Cardiac muscle cell (in vitro differentiated cells and primary cell): ENCODE measurements around the gene CPZ. TPM values are rescaled to one million over a fixed set of nuclear protein-coding genes. Genes with fewer than 3 reads are reported as not detected.
"Not testable (repeated sequence)": the region's sequence is repeated elsewhere in the genome, so short reads cannot be mapped to it uniquely, and the experiment has no call there.

Source experiments
- DNase-seq, 2 donors: peaks; one replicate each; pipeline versions ENCODE4 v3.0.0 to v3.0.0-alpha.2; 2010 to 2017; ENCODE audit warnings: low read depth in 1 of 2, low spot score in 1 of 2
- H3K27ac ChIP-seq: fragments of 200-600 bp; sonication (generic); 2 replicates; pipeline ENCODE4 v1.5.1; 2016
- H3K27me3 ChIP-seq: fragments of 200-600 bp; sonication (generic); 2 replicates; pipeline ENCODE4 v1.6.0; 2016; ENCODE audit warnings: control low read depth
- H3K36me3 ChIP-seq: fragments of 200-600 bp; sonication (generic); 2 replicates; pipeline ENCODE4 v1.5.1; 2016; ENCODE audit warnings: control low read depth
- H3K4me1 ChIP-seq: fragments of 200-600 bp; sonication (generic); 2 replicates; pipeline ENCODE4 v1.8.1; 2017; ENCODE audit warnings: low read depth, mild to moderate bottlenecking, mixed run types
- H3K4me3 ChIP-seq: fragments of 200-600 bp; sonication (generic); 2 replicates; pipeline ENCODE4 v1.5.1; 2016; ENCODE audit warnings: mild to moderate bottlenecking
- H3K9me3 ChIP-seq: fragments of 200-600 bp; sonication (generic); 2 replicates; pipeline ENCODE4 v1.5.1; 2017; ENCODE audit warnings: low read depth, mild to moderate bottlenecking, control low read depth
- polyA plus RNA-seq: library from polyadenylated mRNA; unstranded; fragments of >200 nt; fragmentation: Nextera tagmentation; extraction: Ambion mirVana; gene quantifications from 2 replicates; pipeline ENCODE4 v1.2.1, GENCODE V29; 2016
- total RNA-seq: library from RNA; depleted of rRNA; stranded (reverse); fragments of >200 nt; gene quantifications from 2 replicates; pipeline ENCODE4 v1.2.3, GENCODE V29; 2016
- TF ChIP-seq, protein P1 (sequence below): IDR thresholded peaks from 2 replicates; pipeline ENCODE4 v1.5.1; 2012; ENCODE audit warnings: low read depth, mild to moderate bottlenecking, low read length

Gene CPZ
- total and polyA plus RNA-seq, 2 experiments from 2014 or later, result 4.7 to 12.0 TPM

- H3K4me3 ChIP-seq, H3K27ac ChIP-seq, H3K9me3 ChIP-seq, H3K36me3 ChIP-seq, DNase-seq, H3K4me1 ChIP-seq: not testable (repeated sequence)
- H3K27me3 ChIP-seq, result peaks cover 14% of the 10 kb centered on the region
These were observed 43.5 kb downstream of the CPZ start for GRCh38 chr4:8635897-8636554.

DNA sequence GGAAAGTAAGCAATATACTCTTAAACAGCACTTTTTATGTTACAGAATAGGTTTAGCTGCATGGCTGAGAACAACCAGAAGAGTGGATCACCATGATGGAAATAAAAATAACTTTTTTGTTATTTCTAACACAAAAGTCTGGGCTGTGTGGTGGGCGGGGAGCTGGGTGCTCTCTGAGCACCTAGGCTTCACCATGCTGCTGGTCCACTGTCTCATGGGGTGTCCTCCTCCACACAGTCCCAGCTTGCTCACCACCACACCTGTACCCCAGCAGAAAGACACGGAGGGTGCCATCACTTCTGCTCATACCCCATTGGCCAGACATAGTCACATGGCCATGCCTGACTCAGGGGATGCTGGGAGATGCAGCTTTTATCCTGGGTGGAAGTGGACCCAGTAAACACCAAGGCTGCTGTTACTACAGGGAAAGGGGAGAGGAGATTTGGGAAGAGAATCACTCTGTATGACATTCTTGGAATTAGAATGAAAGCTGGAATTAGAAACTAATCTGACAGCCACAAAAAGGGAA is 45.0 kb downstream of the CPZ start:
- H3K27ac ChIP-seq, result no peak overlapping the region
- no peaks in the 10 kb centered on the region for H3K4me1 ChIP-seq
- H3K4me3 ChIP-seq, result no peak overlapping the region
- DNase-seq, result no peak
- H3K36me3 ChIP-seq, result no peaks in the 10 kb centered on the region
- H3K27me3 ChIP-seq, result peaks cover 14% of the 10 kb centered on the region
- no peaks in the 10 kb centered on the region for H3K9me3 ChIP-seq
- TF ChIP-seq, protein P1, sequence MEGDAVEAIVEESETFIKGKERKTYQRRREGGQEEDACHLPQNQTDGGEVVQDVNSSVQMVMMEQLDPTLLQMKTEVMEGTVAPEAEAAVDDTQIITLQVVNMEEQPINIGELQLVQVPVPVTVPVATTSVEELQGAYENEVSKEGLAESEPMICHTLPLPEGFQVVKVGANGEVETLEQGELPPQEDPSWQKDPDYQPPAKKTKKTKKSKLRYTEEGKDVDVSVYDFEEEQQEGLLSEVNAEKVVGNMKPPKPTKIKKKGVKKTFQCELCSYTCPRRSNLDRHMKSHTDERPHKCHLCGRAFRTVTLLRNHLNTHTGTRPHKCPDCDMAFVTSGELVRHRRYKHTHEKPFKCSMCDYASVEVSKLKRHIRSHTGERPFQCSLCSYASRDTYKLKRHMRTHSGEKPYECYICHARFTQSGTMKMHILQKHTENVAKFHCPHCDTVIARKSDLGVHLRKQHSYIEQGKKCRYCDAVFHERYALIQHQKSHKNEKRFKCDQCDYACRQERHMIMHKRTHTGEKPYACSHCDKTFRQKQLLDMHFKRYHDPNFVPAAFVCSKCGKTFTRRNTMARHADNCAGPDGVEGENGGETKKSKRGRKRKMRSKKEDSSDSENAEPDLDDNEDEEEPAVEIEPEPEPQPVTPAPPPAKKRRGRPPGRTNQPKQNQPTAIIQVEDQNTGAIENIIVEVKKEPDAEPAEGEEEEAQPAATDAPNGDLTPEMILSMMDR, result no peak

DNA sequence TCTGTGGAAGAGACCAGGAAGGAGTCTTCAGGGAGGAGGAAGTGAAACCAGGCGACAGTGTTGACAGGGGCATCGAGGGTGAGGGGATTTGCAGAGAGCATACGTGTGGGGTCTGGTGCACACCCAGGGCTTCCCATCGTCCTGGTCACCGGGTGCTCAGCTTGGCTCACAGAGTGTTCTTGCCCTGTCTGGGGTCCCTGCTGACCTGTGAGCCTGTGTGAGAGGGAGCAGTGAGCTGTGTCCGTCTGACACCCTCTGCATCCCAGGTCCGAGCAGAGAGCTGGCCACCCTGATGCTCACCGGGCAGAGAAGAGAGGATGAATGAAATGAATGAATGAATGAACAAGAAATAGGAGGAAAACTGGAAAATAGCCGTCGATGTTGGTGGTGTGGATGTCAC is 46.5 kb downstream of the CPZ start:
- Histone ChIP-seq H3K4me1 (no peaks in the 10 kb centered on the region), H3K27ac (no peak overlapping the region), H3K36me3 (no peaks in the 10 kb centered on the region), H3K27me3 (peaks cover 14% of the 10 kb centered on the region), H3K9me3 (no peaks in the 10 kb centered on the region), H3K4me3 (no peak overlapping the region)
- TF ChIP-seq, protein P1, result no peak
- no peak for DNase-seq

DNA sequence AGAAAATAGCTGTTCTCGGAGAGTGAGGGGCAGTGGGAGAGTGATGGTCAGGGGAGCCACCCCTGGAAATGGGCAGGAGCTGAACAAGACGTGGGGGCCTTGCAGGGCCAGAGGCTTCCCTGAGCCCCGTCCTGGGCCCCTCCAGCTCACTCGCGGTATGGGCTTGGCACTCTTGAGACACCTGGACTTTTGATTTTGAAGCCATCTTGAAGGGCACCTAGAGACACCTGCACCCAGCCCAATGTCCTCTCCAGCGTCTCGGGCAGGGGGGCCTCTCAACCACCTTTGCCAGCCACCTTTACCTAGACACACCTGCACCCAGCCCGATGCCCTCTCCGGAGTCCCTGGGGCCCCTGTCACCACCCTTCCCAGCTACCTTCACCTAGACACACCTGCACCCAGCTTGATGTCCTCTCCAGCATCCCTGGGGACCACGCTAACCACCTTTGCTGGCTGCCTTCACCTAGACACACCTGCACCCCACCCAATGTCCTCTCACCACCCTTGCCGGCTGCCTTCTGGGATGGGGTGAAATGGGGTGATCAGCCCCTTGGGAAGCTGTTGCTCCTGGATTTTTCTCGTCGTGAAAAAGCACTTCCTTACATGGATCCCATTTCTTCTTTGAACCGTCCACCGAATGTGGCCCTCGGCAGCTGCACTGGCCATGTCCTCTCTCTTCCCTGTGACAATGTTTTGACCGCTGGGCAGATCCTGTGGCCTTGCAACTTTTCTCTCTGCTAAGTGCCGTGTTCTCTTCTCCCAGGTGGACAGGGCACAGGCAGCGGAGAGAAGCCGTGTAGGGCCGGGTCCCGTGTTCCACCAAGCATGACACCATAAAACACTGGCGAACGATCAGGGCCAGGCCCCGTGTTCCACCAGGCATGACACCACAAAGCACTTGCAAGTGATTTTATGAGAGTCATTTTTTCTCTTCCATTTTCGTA is 47.5 kb downstream of the CPZ start:
- Histone ChIP-seq H3K9me3 (no peaks in the 10 kb centered on the region), H3K27ac (no peak overlapping the region), H3K4me1 (no peaks in the 10 kb centered on the region), H3K27me3 (peaks cover 14% of the 10 kb centered on the region), H3K36me3 (no peaks in the 10 kb centered on the region), H3K4me3 (no peak overlapping the region)
- DNase-seq, result no peak
- TF ChIP-seq, protein P1, result no peak

DNA sequence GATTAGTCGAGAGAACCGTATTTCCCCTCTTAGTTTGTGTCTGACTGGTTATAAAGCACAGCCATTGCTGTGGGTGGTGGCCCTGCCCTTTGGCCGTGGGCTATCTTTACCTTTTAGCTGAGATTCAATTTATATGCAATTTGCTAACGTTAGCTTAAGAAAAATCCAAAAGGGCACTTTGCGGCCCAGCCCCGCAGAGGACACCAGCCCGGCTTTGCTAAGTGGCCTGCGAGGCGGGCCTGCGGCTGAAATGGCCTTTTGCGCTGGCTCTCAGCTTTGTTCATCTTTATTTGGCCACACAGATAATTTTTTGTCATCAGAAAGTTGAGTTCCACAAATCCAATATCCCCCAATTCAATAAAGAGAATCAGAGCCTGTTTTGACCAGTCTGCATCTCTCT is 48.3 kb downstream of the CPZ start:
- DNase-seq, result no peak
- no peaks in the 10 kb centered on the region for H3K4me1 ChIP-seq
- H3K27me3 ChIP-seq, result peaks cover 14% of the 10 kb centered on the region
- no peak overlapping the region for H3K4me3 ChIP-seq
- TF ChIP-seq, protein P1, result no peak
- H3K27ac ChIP-seq, result no peak overlapping the region
- H3K9me3 ChIP-seq, result no peaks in the 10 kb centered on the region
- no peaks in the 10 kb centered on the region for H3K36me3 ChIP-seq

DNA sequence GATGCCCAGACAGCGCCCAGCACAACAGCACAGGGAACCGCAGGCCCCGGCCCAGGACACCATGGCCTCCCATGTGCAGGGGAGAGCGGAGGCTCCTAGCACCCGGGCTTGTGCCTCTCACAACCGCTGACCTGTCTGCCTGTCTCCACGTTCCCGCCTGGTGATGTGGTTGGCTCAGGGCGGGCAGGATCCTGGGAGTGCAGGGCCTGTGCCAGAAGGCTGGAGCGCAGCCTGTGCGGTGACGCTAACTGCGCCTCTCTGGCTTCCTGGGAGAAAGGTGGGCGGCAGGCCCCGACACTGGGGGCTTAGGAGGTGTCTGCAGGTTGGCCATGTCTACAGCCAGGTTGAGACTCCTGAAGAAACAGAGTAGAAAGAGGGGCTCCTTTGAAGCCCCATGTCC is 48.7 kb downstream of the CPZ start:
- H3K4me3 ChIP-seq, result no peak overlapping the region
- DNase-seq, result no peak
- H3K4me1 ChIP-seq, result no peaks in the 10 kb centered on the region
- no peak overlapping the region for H3K27ac ChIP-seq
- H3K9me3 ChIP-seq, result no peaks in the 10 kb centered on the region
- TF ChIP-seq, protein P1, result no peak
- H3K27me3 ChIP-seq, result peaks cover 14% of the 10 kb centered on the region
- H3K36me3 ChIP-seq, result no peaks in the 10 kb centered on the region
